ENCODE data around the gene SMAD6.

SMAD6 gene

DNA sequence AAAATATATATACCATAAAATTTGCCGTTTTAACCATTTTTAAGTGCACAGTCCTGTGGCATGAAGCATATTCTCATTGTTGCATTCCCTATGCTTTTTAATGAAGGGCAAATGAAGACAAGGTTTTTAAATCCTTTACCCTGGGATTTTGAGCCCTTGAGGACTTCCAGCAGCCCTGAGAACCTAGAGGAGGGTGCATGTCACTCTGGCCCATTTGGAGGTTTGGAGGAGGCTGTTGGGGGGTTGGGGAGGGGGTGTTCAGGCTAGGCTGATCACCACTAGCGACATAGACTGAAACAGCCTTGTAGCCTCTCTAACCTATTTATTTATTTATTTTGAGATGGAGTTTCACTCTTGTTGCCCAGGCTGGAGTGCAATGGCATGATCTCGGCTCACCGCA, 86.0 kb downstream of the SMAD6 start:
- Histone ChIP-seq H2BK12ac (ENCODE audit: low read length) (no peak overlapping the region), H3K18ac (ENCODE audit: low read length) (no peak overlapping the region), H3K23ac (ENCODE audit: low read length) (no peak overlapping the region), H3K4me2 (ENCODE audit: low read length) (no peak overlapping the region), H2BK5ac (ENCODE audit: low read depth, low read length, poor library complexity) (no peak overlapping the region), H4K8ac (ENCODE audit: low read depth, low read length) (no peak overlapping the region), H3K27me3 (ENCODE audit: insufficient read depth, low read length) (no peaks in the 10 kb centered on the region), H2AFZ (ENCODE audit: insufficient read depth, low read length, poor library complexity) (no peak overlapping the region), H3K9me3 (ENCODE audit: insufficient read depth, low read depth, low read length) (peaks cover 1% of the 10 kb centered on the region), H2AK5ac (ENCODE audit: low read length) (no peak overlapping the region), H3K4ac (ENCODE audit: low read depth, low read length) (no peak overlapping the region), H3K79me2 (ENCODE audit: control insufficient read depth, insufficient read depth, low read length, poor library complexity) (no peaks in the 10 kb centered on the region), H3K36me3 (ENCODE audit: control insufficient read depth in 1 of 2, insufficient read depth in 2 of 2, low read length in 2 of 2) (peaks cover 12 to 15% of the 10 kb centered on the region in 2 experiments), H3K14ac (ENCODE audit: low read length) (no peak overlapping the region), H4K91ac (ENCODE audit: low read depth, low read length) (no peak overlapping the region), H3K4me1 (ENCODE audit: control insufficient read depth in 1 of 2, insufficient read depth in 2 of 2, low read length in 2 of 2) (peaks cover 7 to 9% of the 10 kb centered on the region in 2 experiments), H3K9ac (ENCODE audit: low read length) (no peak overlapping the region), H3K27ac (ENCODE audit: low read depth, low read length) (no peak overlapping the region), H3K4me3 (ENCODE audit: low read depth, low read length) (no peak overlapping the region), H3K79me1 (ENCODE audit: low read length) (no peaks in the 10 kb centered on the region), H2BK120ac (ENCODE audit: insufficient read depth, low read length, poor library complexity) (no peak overlapping the region), H4K12ac (ENCODE audit: low read depth, low read length) (no peak overlapping the region)
- no CpG with 5 or more reads among the region's 4 CpGs for WGBS (ENCODE audit: extremely low coverage, insufficient coverage, insufficient read length)
- no peak for DNase-seq

DNA sequence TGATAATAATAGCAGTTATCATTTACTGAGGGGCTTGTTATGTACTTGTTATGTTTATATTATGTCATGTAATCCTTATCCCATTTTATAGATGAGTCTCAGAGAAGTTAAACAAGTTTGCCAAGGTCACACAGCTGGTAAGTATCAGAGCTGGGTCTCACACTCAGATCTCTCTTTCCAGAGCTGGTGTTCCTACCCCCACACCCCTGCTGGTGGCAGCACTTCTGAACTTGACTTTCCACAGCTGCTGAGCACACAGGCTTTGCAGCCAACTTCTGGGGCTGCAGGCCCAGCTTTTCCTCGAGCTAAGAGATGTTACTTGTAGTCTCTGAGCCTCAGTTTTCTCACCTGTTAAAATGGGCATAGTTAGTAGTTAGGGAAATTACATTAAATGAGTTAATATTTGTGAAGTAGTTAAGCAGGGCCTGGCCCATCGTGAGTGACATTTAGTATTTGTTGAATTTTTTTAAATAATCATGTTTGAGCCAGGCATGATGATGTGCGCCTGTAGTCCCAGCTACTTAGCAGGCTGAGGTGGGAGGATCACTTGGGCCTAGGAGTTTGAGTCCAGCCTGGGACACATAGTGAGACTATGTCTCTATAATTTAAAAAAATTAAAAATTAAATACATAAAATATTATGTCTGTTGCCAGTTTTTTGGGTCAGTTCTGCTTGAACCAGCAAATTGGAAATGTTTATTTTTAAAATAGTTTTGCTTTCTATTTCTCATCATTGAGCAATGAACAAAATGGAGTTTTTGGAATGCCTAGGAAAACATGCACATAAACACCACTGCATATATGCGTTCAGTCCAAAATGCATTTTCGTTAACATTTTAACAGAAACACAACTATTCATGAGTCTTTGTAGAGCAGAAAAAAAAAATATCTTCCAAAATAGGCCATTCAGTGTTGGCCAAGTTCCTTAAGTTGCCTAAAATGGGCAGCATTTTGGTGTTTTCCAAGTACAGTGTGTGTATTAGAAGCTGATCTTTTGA, 87.3 kb downstream of the SMAD6 start:
- Histone ChIP-seq H3K79me1 (ENCODE audit: low read length) (no peaks in the 10 kb centered on the region), H3K14ac (ENCODE audit: low read length) (no peak overlapping the region), H3K27ac (ENCODE audit: low read depth, low read length) (no peak overlapping the region), H2AFZ (ENCODE audit: insufficient read depth, low read length, poor library complexity) (no peak overlapping the region), H3K18ac (ENCODE audit: low read length) (no peak overlapping the region), H4K12ac (ENCODE audit: low read depth, low read length) (no peak overlapping the region), H3K9ac (ENCODE audit: low read length) (no peak overlapping the region), H2BK5ac (ENCODE audit: low read depth, low read length, poor library complexity) (no peak overlapping the region), H4K91ac (ENCODE audit: low read depth, low read length) (no peak overlapping the region), H3K4me3 (ENCODE audit: low read depth, low read length) (no peak overlapping the region), H2AK5ac (ENCODE audit: low read length) (no peak overlapping the region), H2BK120ac (ENCODE audit: insufficient read depth, low read length, poor library complexity) (no peak overlapping the region), H3K23ac (ENCODE audit: low read length) (no peak overlapping the region), H3K4me1 (ENCODE audit: control insufficient read depth in 1 of 2, insufficient read depth in 2 of 2, low read length in 2 of 2) (peaks cover 7 to 9% of the 10 kb centered on the region in 2 experiments), H3K4me2 (ENCODE audit: low read length) (no peak overlapping the region), H2BK12ac (ENCODE audit: low read length) (no peak overlapping the region), H3K4ac (ENCODE audit: low read depth, low read length) (no peak overlapping the region), H3K36me3 (ENCODE audit: control insufficient read depth in 1 of 2, insufficient read depth in 2 of 2, low read length in 2 of 2) (peaks cover 1 to 2% of the 10 kb centered on the region in 2 experiments), H3K9me3 (ENCODE audit: insufficient read depth, low read depth, low read length) (peaks cover 1% of the 10 kb centered on the region), H3K79me2 (ENCODE audit: control insufficient read depth, insufficient read depth, low read length, poor library complexity) (no peaks in the 10 kb centered on the region), H4K8ac (ENCODE audit: low read depth, low read length) (no peak overlapping the region), H3K27me3 (ENCODE audit: insufficient read depth, low read length) (no peaks in the 10 kb centered on the region)
- peak; percentile 24 to 49 for DNase-seq
- no CpG with 5 or more reads among the region's 5 CpGs for WGBS (ENCODE audit: extremely low coverage, insufficient coverage, insufficient read length)

GRCh38 chr15:66795851-66796250, 93.8 kb downstream of the SMAD6 start:
- H3K9me3 ChIP-seq (ENCODE audit: insufficient read depth, low read depth, low read length): no peaks in the 10 kb centered on the region
- no peak overlapping the region for H3K14ac ChIP-seq (ENCODE audit: low read length)
- no peak overlapping the region for H3K23ac ChIP-seq (ENCODE audit: low read length)
- no peak overlapping the region for H3K4me2 ChIP-seq (ENCODE audit: low read length)
- H3K4ac ChIP-seq (ENCODE audit: low read depth, low read length): no peak overlapping the region
- H3K4me1 ChIP-seq (ENCODE audit: control insufficient read depth in 1 of 2, insufficient read depth in 2 of 2, low read length in 2 of 2): peaks cover 0 to 8% of the 10 kb centered on the region in 2 experiments
- H4K91ac ChIP-seq (ENCODE audit: low read depth, low read length): no peak overlapping the region
- no peak overlapping the region for H4K8ac ChIP-seq (ENCODE audit: low read depth, low read length)
- no peak overlapping the region for H3K27ac ChIP-seq (ENCODE audit: low read depth, low read length)
- no peak overlapping the region for H2BK120ac ChIP-seq (ENCODE audit: insufficient read depth, low read length, poor library complexity)
- no peaks in the 10 kb centered on the region for H3K27me3 ChIP-seq (ENCODE audit: insufficient read depth, low read length)
- no peak overlapping the region for H3K4me3 ChIP-seq (ENCODE audit: low read depth, low read length)
- H2BK5ac ChIP-seq (ENCODE audit: low read depth, low read length, poor library complexity): no peak overlapping the region
- H3K18ac ChIP-seq (ENCODE audit: low read length): no peak overlapping the region
- no peaks in the 10 kb centered on the region for H3K36me3 ChIP-seq (ENCODE audit: control insufficient read depth in 1 of 2, insufficient read depth in 2 of 2, low read length in 2 of 2)
- no peak overlapping the region for H2AFZ ChIP-seq (ENCODE audit: insufficient read depth, low read length, poor library complexity)
- H3K79me1 ChIP-seq (ENCODE audit: low read length): peaks cover 10% of the 10 kb centered on the region
- peak; percentile 86 to 94 for DNase-seq
- H2BK12ac ChIP-seq (ENCODE audit: low read length): no peak overlapping the region
- no peak overlapping the region for H3K9ac ChIP-seq (ENCODE audit: low read length)
- H4K12ac ChIP-seq (ENCODE audit: low read depth, low read length): no peak overlapping the region
- no CpG with 5 or more reads among the region's 10 CpGs for WGBS (ENCODE audit: extremely low coverage, insufficient coverage, insufficient read length)
- no peaks in the 10 kb centered on the region for H3K79me2 ChIP-seq (ENCODE audit: control insufficient read depth, insufficient read depth, low read length, poor library complexity)
- no peak overlapping the region for H2AK5ac ChIP-seq (ENCODE audit: low read length)

DNA sequence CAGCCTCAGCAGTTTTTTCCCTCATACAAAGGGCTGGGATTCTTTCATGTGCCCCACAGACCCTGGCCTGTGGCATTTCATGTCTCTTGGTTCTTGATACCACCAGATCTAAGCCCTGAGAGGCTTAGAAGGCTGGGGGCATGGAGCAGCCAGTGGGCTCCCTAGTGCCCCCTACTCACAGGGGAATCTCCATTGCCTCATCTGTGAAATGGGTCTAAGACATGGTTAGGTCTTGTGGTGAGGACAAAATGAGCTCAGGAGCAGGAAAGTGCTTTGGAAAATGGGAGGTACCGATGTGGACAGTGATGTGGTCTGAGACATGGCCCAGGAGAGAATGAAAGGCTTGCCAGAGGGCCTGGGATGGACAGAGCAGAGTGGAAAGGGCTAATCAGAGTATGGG, 94.3 kb downstream of the SMAD6 start:
- DNase-seq: no peak
- H2BK5ac ChIP-seq (ENCODE audit: low read depth, low read length, poor library complexity): no peak overlapping the region
- peak overlapping the region; percentile 17 for H3K18ac ChIP-seq (ENCODE audit: low read length)
- peak overlapping the region; percentile 54 for H4K91ac ChIP-seq (ENCODE audit: low read depth, low read length)
- no peaks in the 10 kb centered on the region for H3K36me3 ChIP-seq (ENCODE audit: control insufficient read depth in 1 of 2, insufficient read depth in 2 of 2, low read length in 2 of 2)
- H3K4me2 ChIP-seq (ENCODE audit: low read length): no peak overlapping the region
- no peak overlapping the region for H4K8ac ChIP-seq (ENCODE audit: low read depth, low read length)
- peak overlapping the region; percentile 35 for H2AK5ac ChIP-seq (ENCODE audit: low read length)
- H3K9me3 ChIP-seq (ENCODE audit: insufficient read depth, low read depth, low read length): no peaks in the 10 kb centered on the region
- H3K23ac ChIP-seq (ENCODE audit: low read length): no peak overlapping the region
- H2BK120ac ChIP-seq (ENCODE audit: insufficient read depth, low read length, poor library complexity): peak overlapping the region; percentile 81
- no CpG with 5 or more reads among the region's 1 CpG for WGBS (ENCODE audit: extremely low coverage, insufficient coverage, insufficient read length)
- H3K14ac ChIP-seq (ENCODE audit: low read length): no peak overlapping the region
- no peaks in the 10 kb centered on the region for H3K79me2 ChIP-seq (ENCODE audit: control insufficient read depth, insufficient read depth, low read length, poor library complexity)
- no peaks in the 10 kb centered on the region for H3K27me3 ChIP-seq (ENCODE audit: insufficient read depth, low read length)
- no peak overlapping the region for H3K4me3 ChIP-seq (ENCODE audit: low read depth, low read length)
- no peak overlapping the region for H2BK12ac ChIP-seq (ENCODE audit: low read length)
- no peak overlapping the region for H3K4ac ChIP-seq (ENCODE audit: low read depth, low read length)
- H3K27ac ChIP-seq (ENCODE audit: low read depth, low read length): no peak overlapping the region
- H4K12ac ChIP-seq (ENCODE audit: low read depth, low read length): no peak overlapping the region
- peaks cover 13% of the 10 kb centered on the region for H3K79me1 ChIP-seq (ENCODE audit: low read length)
- H3K4me1 ChIP-seq (ENCODE audit: control insufficient read depth in 1 of 2, insufficient read depth in 2 of 2, low read length in 2 of 2): peaks cover 0 to 10% of the 10 kb centered on the region in 2 experiments
- no peak overlapping the region for H3K9ac ChIP-seq (ENCODE audit: low read length)
- H2AFZ ChIP-seq (ENCODE audit: insufficient read depth, low read length, poor library complexity): no peak overlapping the region

Data from trophoblast cell (in vitro differentiated cells and primary cell).